CD4-positive, alpha-beta T cell treated with Interleukin-6 at 100 ng/mL for 8 hours (primary cell): ENCODE results near the gene UTP20.
"Not testable (repeated sequence)": the region's sequence is repeated elsewhere in the genome, so short reads cannot be mapped to it uniquely, and the experiment has no call there.

ENCODE experiments used
- DNase-seq: peaks from one replicate; pipeline ENCODE4 v3.0.0-alpha.2; 2020; ENCODE audit warnings: mixed read lengths, low spot score

The UTP20 gene

GRCh38 chr12:101327051-101327450 lies 47.1 kb downstream of the UTP20 start:
- no peak for DNase-seq

GRCh38 chr12:101327546-101327945 lies 47.6 kb downstream of the UTP20 start:
- no peak for DNase-seq

- DNase-seq, result no peak
Observed at GRCh38 chr12:101328917-101329316, 49.0 kb downstream of the UTP20 start.

- no peak for DNase-seq
Observed at GRCh38 chr12:101330631-101331030, 50.7 kb downstream of the UTP20 start.

GRCh38 chr12:101336437-101336836 lies 56.5 kb downstream of the UTP20 start:
- no peak for DNase-seq

- DNase-seq, result no peak
Observed at GRCh38 chr12:101338087-101338486, 58.2 kb downstream of the UTP20 start.

- DNase-seq, result no peak
Observed at GRCh38 chr12:101343893-101344292, 64.0 kb downstream of the UTP20 start.

- DNase-seq, result no peak
Observed at GRCh38 chr12:101351682-101352081, 71.8 kb downstream of the UTP20 start.

GRCh38 chr12:101356794-101357193 lies 76.9 kb downstream of the UTP20 start:
- DNase-seq, result no peak

- DNase-seq, result no peak
Observed at GRCh38 chr12:101361455-101361854, 81.5 kb downstream of the UTP20 start.

- DNase-seq, result no peak
Observed at GRCh38 chr12:101368016-101368415, 88.1 kb downstream of the UTP20 start.

GRCh38 chr12:101372431-101372830 lies 92.5 kb downstream of the UTP20 start:
- DNase-seq, result no peak

- DNase-seq, result no peak
Observed at GRCh38 chr12:101375573-101375972, 95.7 kb downstream of the UTP20 start.

- DNase-seq, result no peak
Observed at GRCh38 chr12:101379149-101379548, 99.2 kb downstream of the UTP20 start.

- DNase-seq, result not testable (repeated sequence)
Observed at GRCh38 chr12:101391181-101391580, 111.3 kb downstream of the UTP20 start.

- DNase-seq, result peak; percentile 3
Observed at GRCh38 chr12:101407049-101407435, 127.1 kb downstream of the UTP20 start.

- DNase-seq, result peak; percentile 61
Observed at GRCh38 chr12:101407436-101408345, 127.8 kb downstream of the UTP20 start, which contains the start of gene ARL1. ARL1 (minus strand) TSS chr12:101407772; CDS start chr12:101407645, 127 bp downstream.

- not testable (repeated sequence) for DNase-seq
Observed at GRCh38 chr12:101410169-101410568, 130.3 kb downstream of the UTP20 start.

GRCh38 chr12:101414533-101415119 lies 134.7 kb downstream of the UTP20 start:
- DNase-seq, result peak; percentile 24

- DNase-seq, result no peak
Observed at GRCh38 chr12:101415228-101415627, 135.3 kb downstream of the UTP20 start.

GRCh38 chr12:101422066-101422465 lies 142.2 kb downstream of the UTP20 start:
- not testable (repeated sequence) for DNase-seq

GRCh38 chr12:101424620-101425019 lies 144.7 kb downstream of the UTP20 start:
- no peak for DNase-seq

- no peak for DNase-seq
Observed at GRCh38 chr12:101430456-101430855, 150.6 kb downstream of the UTP20 start.
